ENCODE results near the gene MSH3.

The MSH3 gene

DNA sequence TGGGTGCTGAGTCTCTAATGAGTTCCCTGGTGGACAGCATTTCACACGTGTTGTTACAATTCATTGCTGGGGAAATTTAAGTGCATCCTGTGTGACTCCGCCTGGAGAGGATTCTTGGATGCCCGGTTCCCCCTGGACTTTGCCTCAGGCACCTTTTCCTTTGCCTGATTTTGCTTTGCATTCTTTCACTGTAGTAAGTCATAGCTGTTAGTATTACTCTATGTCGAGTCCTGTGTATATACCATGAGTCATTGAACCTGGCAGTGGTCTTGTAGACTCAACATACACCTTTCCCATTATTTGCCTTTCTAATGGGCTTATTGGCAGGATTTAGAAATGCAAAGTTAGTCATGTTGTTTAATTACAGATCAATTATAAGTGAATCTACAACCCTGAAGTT is 82.3 kb downstream of the MSH3 start:
- Histone ChIP-seq H3K27me3 (replicated peaks; ENCODE audit: insufficient read depth, low read length) (no peaks in the 10 kb centered on the region), H3K4me2 (ENCODE audit: low read depth, low read length) (no peak overlapping the region), H3K4me3 (ENCODE audit: low read length) (no peak overlapping the region), H3K36me3 (replicated peaks; ENCODE audit: insufficient read depth, low read length) (no peaks in the 10 kb centered on the region), H3K27ac (ENCODE audit: low read length) (no peak overlapping the region), H4K20me1 (ENCODE audit: insufficient read depth, low read length) (no peaks in the 10 kb centered on the region), H3K79me2 (ENCODE audit: low read length) (no peaks in the 10 kb centered on the region), H3K9ac (ENCODE audit: low read length) (no peak overlapping the region), H3K9me2 (replicated peaks; ENCODE audit: insufficient read depth, low read length) (no peaks in the 10 kb centered on the region), H3K9me3 (replicated peaks; ENCODE audit: insufficient read depth, low read length) (no peaks in the 10 kb centered on the region), H2AFZ (ENCODE audit: low read length) (no peak overlapping the region), H3F3A (ENCODE audit: insufficient read depth, low read length) (no peaks in the 10 kb centered on the region), H3K4me1 (ENCODE audit: low read length) (no peaks in the 10 kb centered on the region)
- no peak for DNase-seq
- no peak for TF ChIP-seq EZH2phosphoT487 (IDR thresholded peaks at IDR 0.05; ENCODE audit: low read length)
- TF ChIP-seq, protein P1, sequence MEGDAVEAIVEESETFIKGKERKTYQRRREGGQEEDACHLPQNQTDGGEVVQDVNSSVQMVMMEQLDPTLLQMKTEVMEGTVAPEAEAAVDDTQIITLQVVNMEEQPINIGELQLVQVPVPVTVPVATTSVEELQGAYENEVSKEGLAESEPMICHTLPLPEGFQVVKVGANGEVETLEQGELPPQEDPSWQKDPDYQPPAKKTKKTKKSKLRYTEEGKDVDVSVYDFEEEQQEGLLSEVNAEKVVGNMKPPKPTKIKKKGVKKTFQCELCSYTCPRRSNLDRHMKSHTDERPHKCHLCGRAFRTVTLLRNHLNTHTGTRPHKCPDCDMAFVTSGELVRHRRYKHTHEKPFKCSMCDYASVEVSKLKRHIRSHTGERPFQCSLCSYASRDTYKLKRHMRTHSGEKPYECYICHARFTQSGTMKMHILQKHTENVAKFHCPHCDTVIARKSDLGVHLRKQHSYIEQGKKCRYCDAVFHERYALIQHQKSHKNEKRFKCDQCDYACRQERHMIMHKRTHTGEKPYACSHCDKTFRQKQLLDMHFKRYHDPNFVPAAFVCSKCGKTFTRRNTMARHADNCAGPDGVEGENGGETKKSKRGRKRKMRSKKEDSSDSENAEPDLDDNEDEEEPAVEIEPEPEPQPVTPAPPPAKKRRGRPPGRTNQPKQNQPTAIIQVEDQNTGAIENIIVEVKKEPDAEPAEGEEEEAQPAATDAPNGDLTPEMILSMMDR (IDR thresholded peaks at IDR 0.05; ENCODE audit: low read length): no peak
- TF ChIP-seq EZH2 (optimal IDR thresholded peaks at IDR 0.05; ENCODE audit: low read depth, low read length): no peak

DNA sequence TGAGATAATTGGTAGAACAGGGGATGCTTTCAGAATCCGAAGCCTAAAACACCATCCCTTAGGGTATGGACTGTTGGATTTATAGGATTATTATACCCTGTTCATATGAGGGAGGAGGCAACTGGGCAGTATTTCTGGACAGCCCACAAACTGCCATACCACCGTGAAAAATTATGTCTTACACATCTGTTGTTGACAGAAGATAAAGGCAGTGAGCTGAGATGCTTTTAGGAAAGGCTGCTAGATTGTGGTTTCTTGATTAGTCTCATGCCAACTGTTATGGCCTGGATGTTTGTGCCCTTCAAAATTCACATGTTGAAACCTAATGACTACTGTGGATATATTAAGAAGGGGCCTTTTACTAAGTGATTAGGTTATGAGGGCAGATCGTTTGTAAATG is 84.0 kb downstream of the MSH3 start:
- Histone ChIP-seq H3K9me2 (replicated peaks; ENCODE audit: insufficient read depth, low read length) (no peaks in the 10 kb centered on the region), H3K4me3 (ENCODE audit: low read length) (no peak overlapping the region), H3K27ac (ENCODE audit: low read length) (no peak overlapping the region), H3F3A (ENCODE audit: insufficient read depth, low read length) (no peaks in the 10 kb centered on the region), H3K9ac (ENCODE audit: low read length) (no peak overlapping the region), H2AFZ (ENCODE audit: low read length) (no peak overlapping the region), H3K4me1 (ENCODE audit: low read length) (no peaks in the 10 kb centered on the region), H3K9me3 (replicated peaks; ENCODE audit: insufficient read depth, low read length) (no peaks in the 10 kb centered on the region), H3K27me3 (replicated peaks; ENCODE audit: insufficient read depth, low read length) (no peaks in the 10 kb centered on the region), H4K20me1 (ENCODE audit: insufficient read depth, low read length) (no peaks in the 10 kb centered on the region), H3K36me3 (replicated peaks; ENCODE audit: insufficient read depth, low read length) (no peaks in the 10 kb centered on the region), H3K4me2 (ENCODE audit: low read depth, low read length) (no peak overlapping the region), H3K79me2 (ENCODE audit: low read length) (no peaks in the 10 kb centered on the region)
- no peak for DNase-seq
- TF ChIP-seq EZH2 (optimal IDR thresholded peaks at IDR 0.05; ENCODE audit: low read depth, low read length) (no peak), EZH2phosphoT487 (IDR thresholded peaks at IDR 0.05; ENCODE audit: low read length) (no peak)
- TF ChIP-seq, protein P1 (IDR thresholded peaks at IDR 0.05; ENCODE audit: low read length): no peak

DNA sequence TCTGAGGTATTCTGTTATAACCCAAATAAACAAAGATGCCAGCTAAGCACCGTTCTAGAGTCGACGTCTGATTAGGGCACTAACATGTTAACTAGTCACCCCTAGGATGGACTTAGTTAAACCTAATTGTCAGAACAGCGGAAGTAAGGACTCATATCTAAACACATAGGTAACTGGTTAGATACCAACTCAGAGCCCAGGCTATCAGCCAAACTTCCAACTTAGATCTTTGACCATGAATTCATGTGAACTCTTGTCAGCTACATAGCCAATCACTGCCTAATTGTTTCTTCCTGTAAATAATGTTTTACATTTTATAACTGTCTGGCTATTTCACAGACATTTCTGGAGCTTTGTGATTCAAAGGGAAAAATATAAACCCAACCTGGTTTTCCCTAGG is 84.6 kb downstream of the MSH3 start:
- no peaks in the 10 kb centered on the region for H3K27me3 ChIP-seq (replicated peaks; ENCODE audit: insufficient read depth, low read length)
- no peaks in the 10 kb centered on the region for H3K4me1 ChIP-seq (ENCODE audit: low read length)
- no peak overlapping the region for H3K4me3 ChIP-seq (ENCODE audit: low read length)
- no peak for DNase-seq
- H4K20me1 ChIP-seq (ENCODE audit: insufficient read depth, low read length): no peaks in the 10 kb centered on the region
- no peak overlapping the region for H3K9ac ChIP-seq (ENCODE audit: low read length)
- H3K27ac ChIP-seq (ENCODE audit: low read length): no peak overlapping the region
- H3K9me2 ChIP-seq (replicated peaks; ENCODE audit: insufficient read depth, low read length): no peaks in the 10 kb centered on the region
- no peak overlapping the region for H2AFZ ChIP-seq (ENCODE audit: low read length)
- no peaks in the 10 kb centered on the region for H3K9me3 ChIP-seq (replicated peaks; ENCODE audit: insufficient read depth, low read length)
- H3F3A ChIP-seq (ENCODE audit: insufficient read depth, low read length): no peaks in the 10 kb centered on the region
- H3K79me2 ChIP-seq (ENCODE audit: low read length): no peaks in the 10 kb centered on the region
- TF ChIP-seq EZH2phosphoT487 (IDR thresholded peaks at IDR 0.05; ENCODE audit: low read length): no peak
- TF ChIP-seq, protein P1 (IDR thresholded peaks at IDR 0.05; ENCODE audit: low read length): no peak
- no peak for TF ChIP-seq EZH2 (optimal IDR thresholded peaks at IDR 0.05; ENCODE audit: low read depth, low read length)
- no peak overlapping the region for H3K4me2 ChIP-seq (ENCODE audit: low read depth, low read length)
- no peaks in the 10 kb centered on the region for H3K36me3 ChIP-seq (replicated peaks; ENCODE audit: insufficient read depth, low read length)
